Stimulated activated CD4-positive, alpha-beta T cell treated with anti-CD3 and anti-CD28 coated beads, TNF-alpha, amount 100 ng/mL, for 4 hours (primary cell): ENCODE measurements around the gene TMEM50B.
"Not testable (repeated sequence)": the region's sequence is repeated elsewhere in the genome, so short reads cannot be mapped to it uniquely, and the experiment has no call there.

Experiments
- DNase-seq, 3 experiments: peaks; one replicate each; pipeline ENCODE4 v3.0.0-alpha.2; 2020; ENCODE audit warnings: low read depth in 3 of 3

The TMEM50B gene

GRCh38 chr21:33478182-33478581 lies 1.6 kb downstream of the TMEM50B start:
- DNase-seq = no peak

- DNase-seq = no peak
Measured at GRCh38 chr21:33477066-33477465, 2.7 kb downstream of the TMEM50B start.

- no peak for DNase-seq
Measured at GRCh38 chr21:33473344-33473743, 6.4 kb downstream of the TMEM50B start.

- no peak for DNase-seq
Measured at GRCh38 chr21:33470701-33471100, 9.1 kb downstream of the TMEM50B start.

GRCh38 chr21:33469183-33469582 lies 10.6 kb downstream of the TMEM50B start:
- DNase-seq = not testable (repeated sequence)

- DNase-seq = no peak
Measured at GRCh38 chr21:33461538-33462250, 18.1 kb downstream of the TMEM50B start.

- no peak for DNase-seq
Measured at GRCh38 chr21:33458861-33459260, 20.9 kb downstream of the TMEM50B start.

GRCh38 chr21:33455686-33456446 lies 23.9 kb downstream of the TMEM50B start:
- no peak for DNase-seq

- no peak for DNase-seq
Measured at GRCh38 chr21:33452362-33452761, 27.4 kb downstream of the TMEM50B start.

- DNase-seq = no peak
Measured at GRCh38 chr21:33451634-33452071, 28.1 kb downstream of the TMEM50B start.

- DNase-seq = no peak
Measured at GRCh38 chr21:33449616-33450015, 30.2 kb downstream of the TMEM50B start.

GRCh38 chr21:33446620-33447019 lies 33.2 kb downstream of the TMEM50B start:
- not testable (repeated sequence) for DNase-seq

- no peak for DNase-seq
Measured at GRCh38 chr21:33444499-33444898, 35.3 kb downstream of the TMEM50B start.

GRCh38 chr21:33443194-33443593 lies 36.6 kb downstream of the TMEM50B start:
- no peak for DNase-seq

GRCh38 chr21:33441489-33442477 lies 38.0 kb downstream of the TMEM50B start:
- DNase-seq = no peak

GRCh38 chr21:33437140-33437539 lies 42.6 kb downstream of the TMEM50B start:
- DNase-seq = no peak

GRCh38 chr21:33434770-33435360 lies 44.9 kb downstream of the TMEM50B start:
- DNase-seq = peak in 1 of 3 experiments; percentile 7

GRCh38 chr21:33433425-33434114 lies 46.2 kb downstream of the TMEM50B start:
- no peak for DNase-seq

- DNase-seq = no peak
Measured at GRCh38 chr21:33433001-33433400, 46.8 kb downstream of the TMEM50B start.

GRCh38 chr21:33432496-33432895 lies 47.3 kb downstream of the TMEM50B start:
- no peak for DNase-seq

GRCh38 chr21:33430858-33431257 lies 48.9 kb downstream of the TMEM50B start:
- no peak for DNase-seq
